Hematopoietic multipotent progenitor cell treated with erythropoietin and hydrocortisone succinate and interleukin-3 and kit ligand, for 15 days (in vitro differentiated cells): ENCODE results near the gene TMEM187.

Source experiments
- DNase-seq: peaks from one replicate; pipeline ENCODE4 v3.0.0-alpha.2; 2015; ENCODE audit warnings: low spot score

Gene TMEM187

GRCh38 chrX:154019633-154020528 lies 47.3 kb downstream of the TMEM187 start, which contains the start of gene IRAK1:
Gene IRAK1, minus strand, starts transcription at chrX:154019902. Its CDS starts 90 bp downstream, at chrX:154019812.
- DNase-seq: peak; percentile 53

- DNase-seq: no peak
Measured at GRCh38 chrX:154020536-154021115, 48.1 kb downstream of the TMEM187 start.

GRCh38 chrX:154021131-154021611 lies 48.6 kb downstream of the TMEM187 start:
- no peak for DNase-seq

- no peak for DNase-seq
Measured at GRCh38 chrX:154022108-154022507, 49.6 kb downstream of the TMEM187 start.

GRCh38 chrX:154023276-154024000 lies 50.9 kb downstream of the TMEM187 start:
- DNase-seq: no peak

- no peak for DNase-seq
Measured at GRCh38 chrX:154024271-154024670, 51.7 kb downstream of the TMEM187 start.

- no peak for DNase-seq
Measured at GRCh38 chrX:154025230-154025629, 52.7 kb downstream of the TMEM187 start.

- no peak for DNase-seq
Measured at GRCh38 chrX:154026136-154027021, 53.8 kb downstream of the TMEM187 start.

- DNase-seq: no peak
Measured at GRCh38 chrX:154027022-154027402, 54.5 kb downstream of the TMEM187 start.

GRCh38 chrX:154027986-154028385 lies 55.4 kb downstream of the TMEM187 start:
- DNase-seq: no peak

GRCh38 chrX:154028502-154029184 lies 56.1 kb downstream of the TMEM187 start:
- DNase-seq: no peak

GRCh38 chrX:154029439-154029838 lies 56.9 kb downstream of the TMEM187 start:
- DNase-seq: no peak

GRCh38 chrX:154030266-154030665 lies 57.7 kb downstream of the TMEM187 start:
- DNase-seq: no peak

- DNase-seq: no peak
Measured at GRCh38 chrX:154030715-154031305, 58.3 kb downstream of the TMEM187 start.

GRCh38 chrX:154032160-154032559 lies 59.6 kb downstream of the TMEM187 start:
- DNase-seq: no peak

- no peak for DNase-seq
Measured at GRCh38 chrX:154032653-154033052, 60.1 kb downstream of the TMEM187 start.
